Measurements from ENCODE around the gene NEIL1.
"Not testable (repeated sequence)": the region's sequence is repeated elsewhere in the genome, so short reads cannot be mapped to it uniquely, and the experiment has no call there.

NEIL1 gene

DNA sequence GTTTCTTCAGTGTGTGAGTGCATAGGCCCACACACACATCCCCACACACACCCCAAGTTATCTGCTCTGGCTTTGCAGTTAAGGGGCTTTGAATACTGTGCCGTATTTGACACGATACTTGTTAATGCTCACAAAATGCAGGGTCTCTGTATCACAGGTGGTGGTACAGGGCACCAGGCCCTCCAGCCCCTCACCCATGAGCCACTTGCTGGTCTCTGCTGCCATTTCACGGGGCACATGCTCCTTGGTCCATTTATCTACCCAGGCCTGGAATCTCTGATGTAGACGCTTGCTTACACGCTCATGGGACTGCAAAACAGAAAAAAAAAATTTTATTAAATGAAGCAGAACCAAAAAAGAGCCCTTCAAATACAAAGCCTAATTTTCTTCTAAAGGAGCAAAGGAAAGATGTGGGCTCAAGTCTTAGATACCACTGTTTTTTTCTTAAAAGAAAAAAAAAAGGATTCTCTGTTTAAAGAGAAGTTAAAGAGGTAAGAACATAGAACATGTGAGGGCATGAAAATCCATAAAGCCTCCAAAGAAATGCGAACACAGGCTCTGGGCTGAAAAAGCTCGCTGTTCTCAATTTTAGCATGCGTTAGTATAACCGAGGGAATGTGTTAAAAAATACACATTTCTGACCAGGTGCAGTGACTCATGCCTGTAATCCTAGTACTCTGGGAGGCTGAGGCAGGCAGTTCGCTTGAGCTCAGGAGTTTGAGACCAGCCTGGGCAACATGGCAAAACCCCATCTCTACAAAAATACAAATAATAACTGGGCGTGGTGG lies 25.3 kb downstream of the NEIL1 start:
- DNase-seq (ENCODE audit: low spot score) (no peak), FAIRE-seq (no peak)

GRCh38 chr15:75380773-75381172 lies 33.9 kb downstream of the NEIL1 start:
- no peak for FAIRE-seq
- DNase-seq (ENCODE audit: low spot score), result no peak

GRCh38 chr15:75383986-75384385 lies 37.1 kb downstream of the NEIL1 start:
- FAIRE-seq; DNase-seq (ENCODE audit: low spot score): not testable (repeated sequence)

DNA sequence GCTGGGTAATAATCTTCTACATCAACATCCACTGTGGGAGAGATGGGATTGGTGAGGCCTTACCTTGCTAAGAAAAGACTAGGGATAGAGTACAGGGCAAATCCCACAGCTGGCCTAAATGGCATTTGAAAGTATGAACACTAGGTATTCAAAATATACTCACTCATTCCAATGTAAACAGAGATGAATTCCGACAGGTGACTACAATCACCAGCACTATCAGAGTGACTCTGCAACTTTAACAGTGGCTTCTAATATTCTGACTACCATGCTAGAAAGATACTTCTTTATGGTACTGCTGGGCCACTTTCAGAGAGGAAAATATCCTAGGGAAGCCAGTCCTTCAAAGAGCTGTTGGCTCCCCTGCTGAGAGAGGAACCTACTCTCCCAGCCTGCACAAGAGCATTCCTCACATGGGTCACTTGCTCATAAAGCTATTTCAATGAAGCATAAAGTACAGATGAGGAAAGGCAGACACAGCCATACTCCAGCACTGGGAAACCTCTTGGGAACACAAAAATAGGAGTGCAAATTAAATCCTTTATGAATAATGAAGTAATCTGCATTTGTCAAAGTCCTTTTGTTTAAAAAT lies 43.0 kb downstream of the NEIL1 start:
- FAIRE-seq (no peak), DNase-seq (ENCODE audit: low spot score) (no peak)

GRCh38 chr15:75397494-75397893 lies 50.7 kb downstream of the NEIL1 start:
- FAIRE-seq (no peak), DNase-seq (ENCODE audit: low spot score) (no peak)

DNA sequence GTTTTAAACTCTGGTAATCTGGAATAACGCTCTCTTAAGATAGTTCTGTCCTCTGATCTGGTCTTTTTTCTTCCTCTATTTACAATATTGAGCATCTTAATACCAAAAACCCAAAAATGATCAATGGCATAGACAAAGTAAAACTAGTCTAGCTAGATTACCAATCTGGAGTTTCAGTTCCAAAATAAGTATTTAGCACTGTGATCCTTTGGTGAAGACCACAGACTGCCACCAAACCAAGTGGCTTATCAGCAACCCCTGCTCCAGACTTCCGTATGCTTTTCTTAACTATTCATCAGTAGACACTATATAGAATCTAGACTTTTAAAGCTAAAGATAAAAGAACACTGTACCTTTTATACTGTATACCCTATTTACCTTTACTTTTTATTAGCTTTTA lies 57.1 kb downstream of the NEIL1 start:
- DNase-seq (ENCODE audit: low spot score) (no peak), FAIRE-seq (no peak)
